ENCODE measurements around the gene CEACAM20.
"Not testable (repeated sequence)": the region's sequence is repeated elsewhere in the genome, so short reads cannot be mapped to it uniquely, and the experiment has no call there.

The CEACAM20 gene

DNA sequence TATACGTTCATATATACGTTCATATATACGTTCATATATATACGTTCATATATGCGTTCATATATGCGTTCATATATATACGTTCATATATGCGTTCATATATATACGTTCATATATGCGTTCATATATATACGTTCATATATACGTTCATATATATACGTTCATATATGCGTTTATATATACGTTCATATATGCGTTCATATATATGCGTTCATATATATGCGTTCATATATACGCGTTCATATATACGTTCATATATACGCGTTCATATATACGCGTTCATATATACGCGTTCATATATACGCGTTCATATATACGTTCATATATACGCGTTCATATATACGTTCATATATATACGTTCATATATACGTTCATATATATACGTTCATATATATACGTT is 21.5 kb upstream of the CEACAM20 start:
- not testable (repeated sequence) for H3K4me3 ChIP-seq, H3K27ac ChIP-seq

GRCh38 chr19:44549507-44549906 is 20.0 kb upstream of the CEACAM20 start:
- no peak overlapping the region for H3K4me3 ChIP-seq
- no peak overlapping the region for H3K27ac ChIP-seq

- H3K4me3 ChIP-seq: no peak overlapping the region
- no peak overlapping the region for H3K27ac ChIP-seq
These were observed 19.3 kb upstream of the CEACAM20 start for GRCh38 chr19:44548736-44549135.

DNA sequence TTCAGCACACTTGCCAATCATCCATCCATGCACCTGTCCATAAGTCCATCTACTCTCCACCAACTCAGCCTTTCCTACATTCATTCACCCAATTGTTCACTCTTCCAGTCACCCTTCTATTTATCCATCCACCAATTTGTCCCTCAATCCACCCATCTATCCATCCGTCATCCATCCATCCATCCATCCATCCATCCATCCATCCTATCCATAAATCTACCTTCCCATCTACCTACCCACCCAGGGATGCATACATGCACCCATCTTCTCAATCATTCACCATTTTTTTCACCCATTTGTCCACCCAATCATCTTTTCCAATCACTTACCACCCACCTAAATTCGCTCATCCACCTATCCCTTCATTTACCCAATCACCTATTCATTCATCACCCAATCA is 14.6 kb upstream of the CEACAM20 start:
- no peak overlapping the region for H3K4me3 ChIP-seq
- H3K27ac ChIP-seq: no peak overlapping the region

GRCh38 chr19:44542671-44543070 is 13.2 kb upstream of the CEACAM20 start:
- H3K4me3 ChIP-seq: no peak overlapping the region
- H3K27ac ChIP-seq: no peak overlapping the region

DNA sequence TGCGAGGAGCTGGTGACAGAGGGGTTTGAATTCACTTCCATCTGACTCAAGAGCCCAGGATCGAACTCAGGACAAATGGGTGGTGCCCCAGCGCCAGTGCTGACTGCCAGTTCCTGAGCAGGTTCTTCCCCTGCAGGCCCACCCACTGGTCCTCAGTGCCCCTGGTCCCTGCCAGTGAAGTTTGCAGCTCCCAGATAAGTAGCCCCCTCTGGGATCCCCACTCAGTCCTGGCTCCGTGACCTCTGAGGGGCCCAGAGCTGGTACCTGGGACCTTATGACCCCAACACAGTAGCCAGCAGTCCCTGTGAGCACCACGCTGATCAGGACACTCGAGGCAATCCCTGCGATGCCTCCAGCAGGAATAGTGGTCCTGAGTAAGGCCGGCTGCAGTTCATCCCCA is 11.3 kb upstream of the CEACAM20 start:
- H3K4me3 ChIP-seq: no peak overlapping the region
- no peak overlapping the region for H3K27ac ChIP-seq

- no peak overlapping the region for H3K4me3 ChIP-seq
- H3K27ac ChIP-seq: no peak overlapping the region
These were observed 10.5 kb upstream of the CEACAM20 start for GRCh38 chr19:44539991-44540390.

DNA sequence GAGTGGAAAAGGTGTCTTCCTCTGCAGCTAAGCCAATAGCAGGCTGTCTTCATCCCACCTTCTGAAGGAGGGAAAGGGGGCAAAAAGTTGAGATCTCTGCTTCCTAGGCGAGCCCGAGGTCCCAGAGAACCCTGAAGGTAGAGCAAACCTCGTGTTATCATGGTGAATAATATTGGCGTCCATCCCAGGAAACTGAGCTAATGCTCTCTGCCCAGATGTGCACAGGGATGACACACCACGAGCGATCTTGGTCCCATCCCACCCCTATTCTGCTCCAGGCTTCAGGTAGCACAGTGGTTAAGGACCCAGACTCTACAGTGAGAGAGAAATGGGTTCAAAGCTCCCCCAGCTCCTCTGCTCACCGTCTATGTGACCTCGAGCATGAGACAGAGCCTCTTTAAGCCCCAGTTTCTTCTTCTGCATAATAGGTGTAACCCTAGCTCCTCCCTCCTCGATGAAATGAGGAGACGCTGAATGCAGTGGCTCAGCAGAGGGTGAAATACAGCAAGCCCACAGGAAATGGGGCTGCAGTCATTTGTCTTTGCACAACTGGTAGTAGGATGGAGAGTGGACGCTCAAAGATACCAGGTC is 9.9 kb upstream of the CEACAM20 start:
- Histone ChIP-seq H3K27ac (no peak overlapping the region), H3K4me3 (no peak overlapping the region)

DNA sequence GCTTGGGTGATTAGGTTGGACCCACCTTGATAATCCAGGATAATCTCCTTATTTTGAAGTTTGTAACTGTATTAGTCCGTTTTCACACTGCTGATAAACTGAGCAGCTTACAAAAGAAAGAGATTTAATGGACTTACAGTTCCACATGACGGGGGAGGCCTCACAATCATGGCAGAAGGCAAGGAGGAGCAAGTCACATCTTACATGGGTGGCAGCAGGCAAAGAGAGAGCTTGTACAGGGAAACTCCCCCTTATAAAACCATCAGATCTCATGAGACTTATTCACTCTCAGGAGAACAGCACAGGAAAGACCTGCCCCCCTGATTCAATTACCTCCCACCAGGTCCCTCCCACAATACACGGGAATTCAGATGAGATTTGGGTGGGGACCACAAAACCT is 5.9 kb upstream of the CEACAM20 start:
- not testable (repeated sequence) for H3K27ac ChIP-seq, H3K4me3 ChIP-seq

GRCh38 chr19:44532819-44533218 is 3.3 kb upstream of the CEACAM20 start:
- no peak overlapping the region for H3K27ac ChIP-seq
- no peak overlapping the region for H3K4me3 ChIP-seq

GRCh38 chr19:44530777-44531176 is 1.3 kb upstream of the CEACAM20 start:
- no peak overlapping the region for H3K27ac ChIP-seq
- no peak overlapping the region for H3K4me3 ChIP-seq

DNA sequence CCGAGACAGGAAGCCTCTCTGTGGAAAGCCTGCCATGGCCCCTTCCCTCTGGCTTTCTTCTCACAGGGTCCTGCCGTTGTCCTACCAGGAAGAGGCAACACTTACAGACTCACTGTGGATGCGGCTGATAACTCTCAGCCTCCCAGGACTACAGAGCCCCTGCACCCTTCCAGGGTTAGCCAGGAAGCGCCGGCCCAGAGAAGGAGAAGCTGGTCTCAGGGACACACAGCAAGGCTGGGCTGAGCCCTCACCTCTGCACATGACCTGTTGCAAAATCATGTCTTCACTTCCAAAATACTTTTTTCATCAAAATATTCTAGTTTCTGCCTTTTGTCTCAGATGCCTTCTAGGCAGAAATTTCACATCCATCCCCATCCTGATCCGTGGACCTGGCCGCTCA is 1.9 kb downstream of the CEACAM20 start:
- Histone ChIP-seq H3K4me3 (no peak overlapping the region), H3K27ac (no peak overlapping the region)

DNA sequence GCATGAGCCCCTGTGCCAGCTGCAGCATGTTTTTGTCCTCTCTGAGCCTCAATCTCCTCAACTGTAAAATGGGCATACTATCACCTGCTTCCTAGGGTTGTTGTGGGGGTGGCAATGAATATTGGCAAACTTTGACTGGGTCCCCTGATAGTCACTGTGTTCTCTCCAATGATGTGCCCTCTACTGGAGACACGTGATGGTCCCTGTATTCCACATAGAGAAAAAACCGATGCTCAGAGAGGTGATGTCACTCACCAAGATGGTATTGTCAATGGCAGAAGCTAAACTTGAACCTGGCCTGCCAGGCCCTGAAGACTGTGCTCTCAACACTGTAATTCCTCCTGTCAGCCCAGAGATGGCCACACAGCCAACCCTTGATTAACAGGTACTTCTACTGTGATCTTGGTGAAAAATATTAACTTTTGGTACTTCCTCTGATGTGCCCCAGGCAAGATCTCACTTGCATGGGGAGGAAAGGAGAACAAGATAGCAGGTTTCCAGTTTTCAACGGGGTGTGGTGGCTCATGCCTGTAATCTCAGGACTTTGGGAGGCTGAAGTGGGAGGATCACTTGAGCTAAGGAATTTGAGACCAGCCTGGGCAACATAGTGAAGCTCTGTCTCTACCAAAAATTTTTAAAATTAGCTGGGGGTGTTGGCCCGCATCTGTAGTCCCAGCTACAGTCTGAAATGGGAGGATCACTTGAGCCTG is 3.6 kb downstream of the CEACAM20 start:
- no peak overlapping the region for H3K27ac ChIP-seq

DNA sequence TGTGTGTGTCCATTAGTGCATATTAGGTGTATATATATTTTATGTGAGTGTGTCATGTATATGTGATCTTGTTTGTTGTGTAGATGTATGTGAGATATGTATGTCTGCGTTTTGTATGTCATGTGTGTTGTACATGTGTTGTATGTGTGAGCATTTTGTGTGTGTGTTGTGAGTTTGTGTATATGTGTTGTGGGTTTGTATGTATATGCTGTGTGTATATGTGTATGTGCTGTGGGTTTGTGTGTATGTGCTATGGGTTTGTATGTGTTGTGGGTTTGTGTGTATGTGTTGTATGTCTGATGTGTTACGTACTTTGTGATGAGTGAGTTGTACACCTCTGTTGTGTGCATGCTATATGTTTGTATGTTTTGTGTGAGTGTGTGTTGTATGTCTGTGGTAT is 8.1 kb downstream of the CEACAM20 start:
- Histone ChIP-seq H3K27ac (no peak overlapping the region), H3K4me3 (no peak overlapping the region)

More for the DNA sequence above, 3.6 kb downstream of the CEACAM20 start:
- no peak overlapping the region for H3K4me3 ChIP-seq

DNA sequence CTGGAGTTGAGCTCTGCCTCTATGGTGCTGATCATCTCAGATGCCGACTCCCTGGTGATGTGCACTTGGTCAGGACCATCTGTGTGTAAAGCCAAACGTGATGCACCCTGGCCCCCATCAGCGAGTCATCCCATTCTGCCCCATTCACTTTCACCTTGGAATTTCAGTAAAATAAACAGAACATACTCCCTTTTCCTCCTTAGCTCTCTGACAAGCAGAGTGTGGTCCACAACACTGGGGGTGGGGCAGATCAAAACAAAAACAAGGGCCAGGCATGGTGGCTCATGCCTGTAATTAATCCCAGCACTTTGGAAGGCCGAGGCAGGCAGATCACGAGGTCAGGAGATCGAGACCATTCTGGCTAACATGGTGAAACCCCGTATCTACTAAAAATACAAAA is 12.3 kb downstream of the CEACAM20 start:
- H3K27ac ChIP-seq: no peak overlapping the region
- H3K4me3 ChIP-seq: no peak overlapping the region

- Histone ChIP-seq H3K27ac (no peak overlapping the region), H3K4me3 (no peak overlapping the region)
These were observed 13.6 kb downstream of the CEACAM20 start for GRCh38 chr19:44515907-44516306.

DNA sequence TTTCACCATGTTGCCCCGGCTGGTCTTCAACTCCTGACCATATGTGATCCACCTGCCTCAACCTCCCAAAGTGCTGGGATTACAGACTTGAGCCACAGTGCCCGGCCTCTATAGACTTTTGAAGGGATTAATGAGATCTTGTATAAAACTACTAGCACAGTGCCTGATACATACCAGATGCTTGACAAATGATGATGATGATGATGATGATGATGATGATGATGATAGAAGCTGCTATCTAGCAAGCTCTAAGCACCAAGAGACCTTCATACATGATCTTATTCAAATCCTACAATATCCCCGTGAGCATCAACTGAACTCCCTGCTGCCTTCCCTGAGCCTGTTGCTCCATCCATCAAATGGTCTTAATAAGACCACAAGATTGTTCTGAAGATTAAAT is 14.4 kb downstream of the CEACAM20 start:
- H3K27ac ChIP-seq: no peak overlapping the region
- no peak overlapping the region for H3K4me3 ChIP-seq

- H3K4me3 ChIP-seq: no peak overlapping the region
- no peak overlapping the region for H3K27ac ChIP-seq
These were observed 16.9 kb downstream of the CEACAM20 start for GRCh38 chr19:44512326-44513298.

DNA sequence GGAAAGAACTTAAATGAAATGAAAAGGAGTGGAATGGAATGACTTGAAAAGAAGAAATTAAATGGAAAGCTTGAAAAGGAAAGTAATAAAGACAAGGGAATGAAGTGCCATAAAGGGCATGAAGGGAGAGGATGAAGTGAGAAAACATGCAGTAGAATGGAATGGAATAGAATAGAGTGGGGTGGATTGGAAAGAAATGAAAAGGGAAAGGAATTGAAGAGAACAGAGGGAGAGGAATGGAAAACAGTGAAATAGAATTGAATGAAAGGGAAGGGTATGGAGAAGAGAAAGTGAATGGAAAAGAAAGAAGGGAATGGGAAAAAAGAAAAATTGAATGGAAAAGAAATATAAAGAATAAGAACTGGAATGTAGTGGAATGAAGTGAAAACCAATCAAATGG is 20.0 kb downstream of the CEACAM20 start:
- Histone ChIP-seq H3K4me3 (no peak overlapping the region), H3K27ac (no peak overlapping the region)
